Astrocyte (in vitro differentiated cells and primary cell): ENCODE data around the gene CD300LD. TPM values are rescaled to one million over a fixed set of nuclear protein-coding genes. Genes with fewer than 3 reads are reported as not detected.
A peak's percentile ranks its signal among the peaks of the same experiment; 100 is the strongest.
"Not testable (repeated sequence)": the region's sequence is repeated elsewhere in the genome, so short reads cannot be mapped to it uniquely, and the experiment has no call there.

Experiments
- DNase-seq: peaks from one replicate; pipeline ENCODE4 v3.0.0-alpha.2; 2010; ENCODE audit warnings: low read depth
- FAIRE-seq: peaks from 2 replicates; lab custom pipeline; 2011; peaks lifted over from hg19 to GRCh38; lab: Jason Lieb, UNC
- H2AFZ ChIP-seq: 2 replicates; pipeline ENCODE4 v1.6.0; 2012; ENCODE audit warnings: low read depth, low read length, inconsistent platforms
- H3K27ac ChIP-seq: 2 replicates; pipeline ENCODE4 v1.5.1; 2011; ENCODE audit warnings: low read depth, low read length, inconsistent platforms
- H3K27me3 ChIP-seq: 2 replicates; pipeline ENCODE4 v1.6.0; 2011; ENCODE audit warnings: low read length, inconsistent platforms; ENCODE audit not compliant: insufficient read depth
- H3K36me3 ChIP-seq: 2 replicates; pipeline ENCODE4 v1.5.1; 2011; ENCODE audit warnings: low read length, inconsistent platforms; ENCODE audit not compliant: insufficient read depth
- H3K4me1 ChIP-seq: 2 replicates; pipeline ENCODE4 v1.5.1; 2011; ENCODE audit warnings: low read length, inconsistent platforms; ENCODE audit not compliant: insufficient read depth
- H3K4me2 ChIP-seq: 2 replicates; pipeline ENCODE4 v1.6.0; 2012; ENCODE audit warnings: low read length, inconsistent platforms
- H3K4me3 ChIP-seq: 2 replicates; pipeline ENCODE4 v1.5.1; 2011; ENCODE audit warnings: low read depth, mild to moderate bottlenecking, low read length, inconsistent platforms; ENCODE audit not compliant: insufficient read depth
- H3K79me2 ChIP-seq: 2 replicates; pipeline ENCODE4 v1.6.0; 2012; ENCODE audit warnings: mild to moderate bottlenecking, low read length, inconsistent platforms; ENCODE audit not compliant: insufficient read depth
- H3K9ac ChIP-seq: 2 replicates; pipeline ENCODE4 v1.6.0; 2012; ENCODE audit warnings: mild to moderate bottlenecking, low read length, inconsistent platforms
- H3K9me3 ChIP-seq: 2 replicates; pipeline ENCODE4 v1.5.1; 2012; ENCODE audit warnings: low read depth, mild to moderate bottlenecking, low read length, inconsistent platforms; ENCODE audit not compliant: insufficient read depth
- H4K20me1 ChIP-seq: 2 replicates; pipeline ENCODE4 v1.6.0; 2012; ENCODE audit warnings: low read length, inconsistent platforms; ENCODE audit not compliant: insufficient read depth
- H3K27ac Mint-ChIP-seq: one replicate; pipeline ENCODE4 v1.8.0; 2021; ENCODE audit warnings: mild to moderate bottlenecking, mixed read lengths; ENCODE audit not compliant: unreplicated experiment
- H3K27me3 Mint-ChIP-seq: one replicate; pipeline ENCODE4 v1.8.0; 2021; ENCODE audit warnings: low read depth, mixed read lengths; ENCODE audit not compliant: unreplicated experiment
- H3K36me3 Mint-ChIP-seq: one replicate; pipeline ENCODE4 v1.8.0; 2021; ENCODE audit warnings: low read depth, mixed read lengths; ENCODE audit not compliant: unreplicated experiment
- H3K4me1 Mint-ChIP-seq: one replicate; pipeline ENCODE4 v1.8.0; 2021; ENCODE audit warnings: low read depth, mixed read lengths; ENCODE audit not compliant: unreplicated experiment
- H3K4me3 Mint-ChIP-seq: one replicate; pipeline ENCODE4 v1.8.0; 2021; ENCODE audit warnings: mild to moderate bottlenecking, moderate library complexity, mixed read lengths; ENCODE audit not compliant: unreplicated experiment
- H3K9me3 Mint-ChIP-seq: one replicate; pipeline ENCODE4 v1.8.0; 2021; ENCODE audit warnings: mild to moderate bottlenecking, mixed read lengths; ENCODE audit not compliant: unreplicated experiment
- EZH2 ChIP-seq: IDR thresholded peaks from 2 replicates; pipeline ENCODE4 v1.6.1; 2012; ENCODE audit warnings: mild to moderate bottlenecking, low read length, inconsistent platforms; ENCODE audit not compliant: insufficient read depth
- total RNA-seq: library from RNA; stranded (reverse); gene quantifications from 2 replicates; pipeline ENCODE4 v1.2.1, GENCODE V29; 2021
- TF ChIP-seq, protein P1 (sequence below): IDR thresholded peaks from 2 replicates; pipeline ENCODE4 v1.5.1; 2011; ENCODE audit warnings: low read depth, mild to moderate bottlenecking, inconsistent platforms, low read length, moderate library complexity; ENCODE audit not compliant: insufficient read depth

Gene CD300LD
- total RNA-seq, 1 donor from 2014 or later, result not detected

DNA sequence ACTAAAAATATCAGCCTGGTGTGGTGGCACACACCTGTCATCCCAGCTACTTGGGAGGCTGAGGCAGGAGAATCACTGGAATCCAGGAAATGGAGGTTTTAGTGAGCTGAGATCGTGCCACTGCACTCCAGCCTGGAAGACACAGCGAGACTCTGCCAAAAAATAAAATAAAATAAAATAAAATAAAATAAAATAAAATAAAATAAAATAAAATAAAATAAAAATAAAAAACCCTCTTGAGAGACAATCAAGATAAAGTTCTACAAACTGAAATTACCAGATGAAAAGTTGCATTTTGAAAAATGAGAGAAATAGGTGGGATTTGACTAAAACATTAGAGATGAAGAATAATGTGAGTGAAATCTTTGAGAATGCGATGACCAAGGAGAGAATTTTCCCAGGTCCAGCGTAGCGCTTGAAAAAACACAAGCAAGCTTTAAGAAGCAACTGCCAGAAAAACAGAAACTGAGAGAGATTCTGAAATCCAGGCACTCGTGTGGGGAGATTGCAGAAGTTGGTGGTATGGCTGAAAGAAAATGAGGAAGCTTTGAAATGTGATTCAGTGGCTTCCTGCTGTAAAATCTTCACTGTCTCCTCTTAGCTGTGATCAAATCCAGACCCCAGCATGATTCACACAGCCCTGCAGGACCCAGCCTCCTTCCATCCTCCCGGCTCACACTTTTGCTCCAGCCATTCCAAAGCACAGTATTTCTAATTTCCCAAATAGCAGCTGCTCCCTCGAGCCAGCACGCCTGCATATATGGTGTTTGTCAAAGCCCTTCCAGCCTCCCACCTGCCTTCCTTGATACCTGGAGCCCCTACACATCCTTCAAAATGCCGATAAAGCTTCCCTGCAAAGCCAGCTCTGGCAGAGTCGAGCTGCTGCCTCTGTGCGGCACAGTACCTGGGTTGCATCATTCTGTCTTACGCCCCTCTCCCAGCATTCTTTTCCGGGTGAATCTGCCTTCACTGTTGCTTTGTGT, 39.7 kb upstream of the CD300LD start:
- Mint-ChIP-seq H3K27me3 (peaks cover 22% of the 10 kb centered on the region), H3K4me3 (no peak overlapping the region), H3K27ac (peak overlapping the region; percentile 12), H3K4me1 (peaks cover 15% of the 10 kb centered on the region), H3K9me3 (peaks cover 5% of the 10 kb centered on the region), H3K36me3 (no peaks in the 10 kb centered on the region)
- no peak overlapping the region for H3K4me2 ChIP-seq
- no peaks in the 10 kb centered on the region for H3K9me3 ChIP-seq
- DNase-seq, result no peak
- no peaks in the 10 kb centered on the region for H3K4me1 ChIP-seq
- H3K27ac ChIP-seq, result no peak overlapping the region
- TF ChIP-seq EZH2, result no peak
- TF ChIP-seq, protein P1, sequence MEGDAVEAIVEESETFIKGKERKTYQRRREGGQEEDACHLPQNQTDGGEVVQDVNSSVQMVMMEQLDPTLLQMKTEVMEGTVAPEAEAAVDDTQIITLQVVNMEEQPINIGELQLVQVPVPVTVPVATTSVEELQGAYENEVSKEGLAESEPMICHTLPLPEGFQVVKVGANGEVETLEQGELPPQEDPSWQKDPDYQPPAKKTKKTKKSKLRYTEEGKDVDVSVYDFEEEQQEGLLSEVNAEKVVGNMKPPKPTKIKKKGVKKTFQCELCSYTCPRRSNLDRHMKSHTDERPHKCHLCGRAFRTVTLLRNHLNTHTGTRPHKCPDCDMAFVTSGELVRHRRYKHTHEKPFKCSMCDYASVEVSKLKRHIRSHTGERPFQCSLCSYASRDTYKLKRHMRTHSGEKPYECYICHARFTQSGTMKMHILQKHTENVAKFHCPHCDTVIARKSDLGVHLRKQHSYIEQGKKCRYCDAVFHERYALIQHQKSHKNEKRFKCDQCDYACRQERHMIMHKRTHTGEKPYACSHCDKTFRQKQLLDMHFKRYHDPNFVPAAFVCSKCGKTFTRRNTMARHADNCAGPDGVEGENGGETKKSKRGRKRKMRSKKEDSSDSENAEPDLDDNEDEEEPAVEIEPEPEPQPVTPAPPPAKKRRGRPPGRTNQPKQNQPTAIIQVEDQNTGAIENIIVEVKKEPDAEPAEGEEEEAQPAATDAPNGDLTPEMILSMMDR, result no peak
- no peak overlapping the region for H2AFZ ChIP-seq
- H3K27me3 ChIP-seq, result no peaks in the 10 kb centered on the region
- no peak overlapping the region for H3K4me3 ChIP-seq
- no peaks in the 10 kb centered on the region for H3K36me3 ChIP-seq
- H4K20me1 ChIP-seq, result no peaks in the 10 kb centered on the region
- no peak for FAIRE-seq
- H3K79me2 ChIP-seq, result no peaks in the 10 kb centered on the region
- H3K9ac ChIP-seq, result no peak overlapping the region

DNA sequence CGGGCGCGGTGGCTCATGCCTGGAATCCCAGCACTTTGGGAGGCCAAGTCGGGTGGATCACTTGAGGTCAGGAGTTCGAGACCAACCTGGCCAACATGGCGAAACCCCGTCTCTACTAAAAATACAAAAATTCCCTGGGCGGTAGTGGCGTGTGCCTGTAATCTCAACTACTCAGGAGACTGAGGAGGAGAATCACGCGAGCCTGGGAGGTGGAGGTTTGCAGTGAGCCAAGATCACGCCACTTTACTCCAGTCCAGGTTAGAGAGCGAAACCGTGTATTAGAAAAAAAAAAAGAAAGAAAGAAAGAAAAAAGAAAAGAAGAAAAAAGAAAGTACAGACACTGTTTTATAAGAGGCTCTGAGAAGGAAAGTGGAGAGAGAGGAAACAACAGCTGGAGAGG, 38.2 kb upstream of the CD300LD start:
- not testable (repeated sequence) for DNase-seq, H2AFZ ChIP-seq, H3K36me3 Mint-ChIP-seq, H3K27ac Mint-ChIP-seq, H3K79me2 ChIP-seq, H3K27me3 ChIP-seq, H3K9me3 ChIP-seq, H4K20me1 ChIP-seq, H3K4me3 ChIP-seq, H3K27ac ChIP-seq, H3K4me1 ChIP-seq, H3K4me2 ChIP-seq, FAIRE-seq, H3K4me3 Mint-ChIP-seq, H3K9ac ChIP-seq, H3K36me3 ChIP-seq
- peaks cover 11% of the 10 kb centered on the region for H3K4me1 Mint-ChIP-seq
- peaks cover 35% of the 10 kb centered on the region for H3K27me3 Mint-ChIP-seq
- H3K9me3 Mint-ChIP-seq, result peaks cover 12% of the 10 kb centered on the region

DNA sequence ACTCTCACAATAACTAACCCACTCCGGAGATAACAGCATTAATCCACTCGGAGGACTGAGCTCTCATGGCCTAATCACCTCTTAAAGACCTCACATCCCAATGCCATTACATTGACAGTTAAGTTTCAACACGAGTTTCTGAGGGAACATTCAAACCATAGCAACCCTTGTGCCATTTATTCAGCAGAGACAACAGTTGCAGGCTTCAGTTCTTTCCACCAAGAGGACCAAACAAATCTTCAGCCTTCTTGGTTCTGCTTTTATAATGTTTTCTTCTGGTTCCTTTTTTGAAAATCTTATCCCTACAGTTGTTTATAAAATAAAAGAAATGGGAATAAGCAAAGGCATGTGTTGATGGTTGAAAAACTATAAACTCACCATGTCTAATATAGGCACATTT, 33.6 kb upstream of the CD300LD start:
- Histone ChIP-seq H4K20me1 (no peaks in the 10 kb centered on the region), H3K4me2 (no peak overlapping the region), H3K36me3 (no peaks in the 10 kb centered on the region), H3K27me3 (no peaks in the 10 kb centered on the region), H3K4me3 (no peak overlapping the region), H3K79me2 (no peaks in the 10 kb centered on the region), H2AFZ (no peak overlapping the region), H3K27ac (no peak overlapping the region), H3K9me3 (no peaks in the 10 kb centered on the region), H3K4me1 (no peaks in the 10 kb centered on the region), H3K9ac (no peak overlapping the region)
- no peak for DNase-seq
- no peaks in the 10 kb centered on the region for H3K36me3 Mint-ChIP-seq
- no peak overlapping the region for H3K4me3 Mint-ChIP-seq
- FAIRE-seq, result no peak
- H3K9me3 Mint-ChIP-seq, result peaks cover 12% of the 10 kb centered on the region
- peaks cover 73% of the 10 kb centered on the region for H3K27me3 Mint-ChIP-seq
- no peaks in the 10 kb centered on the region for H3K4me1 Mint-ChIP-seq
- TF ChIP-seq, protein P1, result no peak
- no peak for TF ChIP-seq EZH2
- H3K27ac Mint-ChIP-seq, result no peak overlapping the region
